ENCODE data around the gene PALM2AKAP2.
"Not testable (repeated sequence)": the region's sequence is repeated elsewhere in the genome, so short reads cannot be mapped to it uniquely, and the experiment has no call there.

Gene PALM2AKAP2

DNA sequence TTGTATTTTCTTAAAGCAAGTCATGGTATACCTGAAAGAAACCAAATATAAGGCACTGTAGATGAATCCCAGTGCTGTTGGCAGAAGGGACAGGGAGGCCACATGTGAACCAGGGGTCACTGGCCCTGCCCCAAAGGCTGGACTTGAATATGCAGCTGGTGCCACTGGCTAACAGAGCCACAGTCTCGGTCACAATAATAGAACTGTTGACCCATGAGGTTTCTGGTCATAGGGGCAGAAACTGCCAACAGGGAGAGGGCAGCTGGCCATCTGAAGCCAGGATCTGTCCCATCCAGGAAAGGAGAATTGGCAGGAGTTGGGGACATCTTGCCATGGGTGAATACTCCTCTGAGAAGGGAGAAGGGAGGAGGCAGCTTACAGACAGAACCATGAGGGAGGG, 31.9 kb downstream of the PALM2AKAP2 start:
- DNase-seq: no peak

DNA sequence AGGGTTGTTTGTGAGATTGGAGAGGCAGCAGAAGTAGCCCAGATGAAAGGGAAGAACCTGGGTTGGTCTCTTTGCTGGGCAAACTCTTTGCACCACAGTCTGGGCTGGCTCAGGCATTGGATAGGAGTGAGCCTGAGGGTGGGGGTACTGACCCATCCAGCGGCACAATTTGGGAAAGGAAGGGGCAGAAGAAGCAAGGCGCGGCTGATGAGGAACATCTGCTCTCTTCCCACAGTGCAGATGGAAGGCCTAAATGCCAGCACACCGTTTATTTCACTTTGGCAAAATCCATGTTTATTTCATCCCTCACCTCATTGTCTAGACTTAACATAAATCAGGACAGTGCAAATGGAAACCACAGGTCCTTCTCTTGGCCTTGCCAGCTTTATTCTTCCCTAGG, 32.3 kb downstream of the PALM2AKAP2 start:
- DNase-seq: no peak

DNA sequence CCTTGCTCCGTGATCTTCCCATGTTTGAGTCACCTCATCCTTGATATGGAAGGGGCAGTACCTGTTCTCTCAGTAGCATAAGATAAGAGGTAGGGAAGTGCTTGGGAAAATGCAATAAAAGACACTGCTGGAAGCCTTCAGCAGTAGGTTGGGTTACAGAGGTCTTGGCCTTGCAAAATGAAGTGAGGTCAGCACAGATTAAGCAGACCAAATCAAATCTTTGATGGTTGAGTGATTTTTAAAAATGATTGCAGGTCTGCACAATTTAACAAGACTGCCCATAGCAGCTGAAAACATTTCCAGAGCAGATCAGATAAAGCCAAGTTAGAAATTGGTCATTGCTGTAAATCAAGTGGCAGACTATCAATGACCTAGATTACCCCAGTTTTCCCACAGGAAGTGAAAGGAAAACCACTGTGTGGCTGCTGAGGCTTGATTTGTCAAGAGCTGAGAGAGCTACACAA, 32.9 kb downstream of the PALM2AKAP2 start:
- DNase-seq: no peak

DNA sequence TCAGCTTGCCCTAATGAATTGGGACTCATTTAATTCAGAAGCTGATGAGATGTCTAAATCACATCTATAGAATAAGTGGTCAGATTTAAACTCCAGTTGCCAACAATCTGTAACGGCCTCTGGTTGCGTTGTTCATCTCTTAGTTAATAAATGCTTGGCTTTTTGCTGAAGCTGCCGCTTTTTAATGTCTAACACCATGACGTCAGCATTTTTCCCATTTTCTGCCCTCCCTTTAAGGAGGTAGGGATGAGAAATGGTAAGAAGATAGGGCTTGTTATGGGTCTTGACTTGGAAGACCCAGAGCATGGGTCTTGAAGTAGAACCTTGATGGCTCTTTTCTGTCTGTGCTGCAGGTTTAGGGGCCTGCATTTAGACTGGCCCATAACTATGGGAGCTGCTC, 33.3 kb downstream of the PALM2AKAP2 start:
- no peak for DNase-seq

DNA sequence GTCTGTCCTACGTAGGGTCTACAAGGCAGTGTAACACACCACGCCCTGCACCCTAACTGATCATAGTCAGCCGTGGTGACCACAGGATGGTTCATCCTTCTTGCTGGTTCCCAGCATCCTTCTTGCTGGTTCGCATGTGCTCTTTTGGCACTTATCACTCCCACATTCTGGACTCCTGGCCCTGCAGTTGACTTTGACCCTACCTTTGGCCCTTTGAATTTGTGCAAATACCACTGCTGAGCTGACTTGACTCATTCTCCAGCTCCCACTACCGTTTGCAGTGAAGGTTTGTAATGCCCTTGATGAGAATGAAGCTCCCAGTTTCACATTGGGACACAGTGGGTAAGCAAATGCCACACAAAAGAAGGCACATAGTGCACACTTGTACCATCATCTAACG, 33.8 kb downstream of the PALM2AKAP2 start:
- DNase-seq: no peak

DNA sequence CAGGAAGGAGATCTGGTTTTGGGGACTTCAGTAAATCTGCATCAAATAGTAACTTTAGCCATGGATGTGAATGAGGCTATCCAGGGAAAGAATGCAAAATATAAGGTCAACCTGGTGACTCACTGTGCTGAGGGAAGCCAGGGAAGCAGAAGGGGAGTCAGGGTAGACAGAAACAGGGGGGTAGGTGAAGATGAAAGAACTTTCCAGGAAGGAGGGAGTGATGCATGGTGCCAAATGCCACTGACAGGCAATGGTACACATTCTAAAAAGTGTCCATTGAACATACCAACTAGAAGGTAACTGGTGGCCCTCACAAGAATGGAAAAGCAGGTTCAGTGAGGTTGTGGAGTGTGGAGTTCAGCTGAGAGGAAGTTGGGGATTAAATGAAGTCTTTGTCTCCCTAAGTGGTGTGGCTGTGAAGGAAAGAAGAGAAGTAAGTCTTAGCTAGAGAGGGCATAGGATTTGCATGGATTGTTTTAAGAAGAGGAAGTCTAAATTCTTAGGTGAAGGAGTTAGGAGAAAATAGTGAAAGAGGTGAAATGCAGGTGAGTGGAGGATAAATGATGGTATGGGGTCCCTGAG, 35.5 kb downstream of the PALM2AKAP2 start:
- DNase-seq: no peak

DNA sequence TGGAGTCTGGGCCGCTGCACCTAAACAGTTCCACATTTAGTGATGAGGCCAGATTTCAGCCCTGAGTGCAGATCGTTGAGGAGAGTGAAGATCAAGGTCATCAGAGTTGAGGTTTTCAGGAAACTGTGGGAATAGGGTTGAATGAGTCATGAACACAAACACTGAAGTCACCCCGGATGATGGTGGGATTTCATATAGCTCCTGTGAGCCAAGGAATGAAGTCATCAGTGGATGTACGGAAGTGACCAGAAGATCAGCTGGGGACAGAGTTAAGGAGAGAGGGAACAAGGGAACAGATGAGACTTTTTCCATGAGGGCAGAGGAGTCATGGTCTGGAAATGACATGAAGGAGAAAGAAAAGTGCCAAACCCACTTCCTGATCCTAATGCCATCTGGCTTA, 36.5 kb downstream of the PALM2AKAP2 start:
- DNase-seq: no peak

DNA sequence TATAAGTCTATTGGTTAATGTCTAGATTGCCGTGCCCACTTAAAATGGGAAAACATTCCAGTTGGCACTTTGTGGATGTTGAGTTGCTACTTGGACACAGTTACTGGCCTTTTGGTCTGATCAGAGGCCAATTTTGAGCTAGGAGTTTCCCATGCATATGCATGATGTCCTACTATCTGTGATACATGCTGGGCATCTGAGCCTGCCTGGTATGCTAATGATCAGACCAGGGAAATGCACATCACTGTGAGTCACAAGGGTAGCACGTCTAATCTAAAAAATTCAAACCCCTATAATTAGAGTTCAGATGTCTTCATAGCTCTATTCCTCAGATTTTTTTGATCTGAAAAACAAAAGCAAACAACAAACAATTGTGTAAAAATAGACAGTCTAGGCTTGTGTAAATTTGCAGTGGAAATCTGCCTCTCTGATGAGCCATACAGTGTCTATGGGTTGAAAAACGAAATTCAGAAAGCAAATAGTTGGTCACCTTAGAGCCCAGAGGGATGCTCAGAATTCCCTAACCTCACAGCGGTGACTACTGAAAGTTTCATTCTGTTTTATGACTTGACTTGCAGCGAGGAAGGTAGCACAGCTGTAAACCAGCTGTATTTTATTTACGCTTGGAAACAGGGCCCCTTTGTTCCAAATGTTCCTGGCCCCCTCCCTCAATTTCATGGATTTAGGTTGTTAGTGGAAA, 37.3 kb downstream of the PALM2AKAP2 start:
- no peak for DNase-seq

DNA sequence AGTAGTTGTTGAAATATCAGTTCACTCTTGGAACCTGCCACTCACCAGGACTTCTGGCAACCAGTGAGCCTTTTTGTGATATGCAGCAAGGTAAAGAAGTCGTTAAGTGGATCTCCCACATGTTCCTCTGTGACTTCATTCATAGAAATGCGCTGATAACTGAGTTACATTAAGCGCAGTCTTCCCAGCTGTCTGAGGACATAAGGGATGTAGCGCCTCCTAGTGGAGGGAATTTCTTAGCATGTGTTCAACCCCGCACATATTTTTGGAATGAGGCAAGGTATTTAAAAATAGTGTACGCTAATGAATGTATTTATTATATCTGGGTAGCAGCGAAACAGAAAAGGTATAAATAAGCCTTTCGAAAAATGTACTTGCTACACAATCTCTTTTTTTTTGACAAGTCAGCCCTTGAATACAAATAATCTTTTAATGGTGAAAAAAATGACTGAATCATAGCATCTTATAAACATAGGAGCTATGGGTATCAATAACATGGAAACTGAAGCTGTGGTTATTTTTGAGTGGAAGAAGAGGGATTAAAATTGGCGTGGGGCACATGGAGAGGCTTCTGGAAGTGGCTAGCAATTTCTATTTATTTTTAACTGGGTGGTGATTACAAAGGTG, 38.0 kb downstream of the PALM2AKAP2 start:
- DNase-seq: no peak

DNA sequence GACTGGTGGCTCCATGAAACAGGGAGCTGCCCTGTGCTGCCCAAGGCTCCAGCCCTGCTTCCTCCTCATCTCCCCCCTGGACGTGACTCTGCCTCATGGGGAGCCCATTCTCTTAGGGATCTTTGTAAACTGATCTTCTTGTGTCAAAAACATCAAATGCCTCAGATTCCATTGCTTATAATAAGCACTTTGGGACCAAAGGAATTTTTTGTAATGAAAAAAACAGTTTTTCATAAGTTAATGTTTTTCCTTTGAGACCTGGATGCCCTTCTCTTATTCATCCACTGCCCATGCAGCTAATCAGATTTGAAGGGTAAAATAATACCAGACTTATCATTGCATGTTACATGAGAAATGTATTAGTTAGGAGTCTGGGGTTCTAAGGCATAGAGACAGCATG, 41.7 kb downstream of the PALM2AKAP2 start:
- no peak for DNase-seq

DNA sequence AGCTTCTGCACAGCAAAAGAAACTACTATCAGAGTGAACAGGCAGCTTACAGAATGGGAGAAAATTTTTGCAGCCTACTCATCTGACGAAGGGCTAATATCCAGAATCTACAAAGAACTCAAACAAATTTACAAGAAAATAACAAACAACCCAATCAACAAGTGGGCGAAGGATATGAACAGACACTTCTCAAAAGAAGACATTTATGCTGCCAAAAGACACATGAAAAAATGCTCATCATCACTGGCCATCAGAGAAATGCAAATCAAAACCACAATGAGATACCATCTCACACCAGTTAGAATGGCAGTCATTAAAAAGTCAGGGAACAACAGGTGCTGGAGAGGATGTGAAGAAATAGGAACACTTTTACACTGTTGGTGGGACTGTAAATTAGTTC, 45.4 kb downstream of the PALM2AKAP2 start:
- DNase-seq: not testable (repeated sequence)

DNA sequence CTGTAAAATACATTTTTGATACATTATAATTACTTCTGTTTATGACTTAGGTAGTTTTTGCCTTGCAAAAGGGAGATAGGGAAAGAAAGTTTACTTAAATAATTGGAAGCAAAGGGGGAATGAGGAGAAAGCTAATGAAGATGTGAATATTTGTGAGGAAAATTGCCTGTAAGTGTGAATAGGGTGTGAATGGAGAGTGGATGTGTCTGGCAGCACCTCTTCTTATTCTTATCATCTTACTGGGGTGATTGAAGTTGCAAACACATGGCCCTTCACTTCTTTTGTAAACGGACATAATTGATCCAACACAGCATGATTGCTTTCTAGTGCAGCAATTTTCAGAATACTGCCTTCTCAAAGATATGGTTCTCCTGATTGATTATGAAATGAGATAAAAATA, 46.6 kb downstream of the PALM2AKAP2 start:
- DNase-seq: no peak

DNA sequence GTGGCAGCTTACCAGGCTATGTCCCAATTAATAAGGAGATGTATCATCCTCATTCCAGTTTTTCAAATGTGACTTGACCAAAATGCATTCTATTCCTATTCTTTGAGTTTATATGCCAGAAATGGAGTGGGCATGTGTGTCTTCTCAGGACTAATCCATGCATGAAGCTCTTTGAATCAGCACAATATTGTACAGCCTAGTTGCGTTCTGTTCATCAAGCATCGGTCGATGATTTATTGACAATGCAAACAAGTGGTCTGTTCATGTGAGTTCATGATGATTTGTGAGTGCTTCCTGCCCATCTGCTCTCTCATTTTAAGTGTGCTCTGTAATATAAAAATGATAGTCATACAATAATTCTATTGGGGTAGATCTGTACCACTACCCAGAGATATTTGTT, 48.3 kb downstream of the PALM2AKAP2 start:
- DNase-seq: no peak

Data from cortex of kidney (tissue), 1 donor.